B cell (primary cell): ENCODE results near the gene HAUS3. TPM values are rescaled to one million over a fixed set of nuclear protein-coding genes. Genes with fewer than 3 reads are reported as not detected.

Experiments used
- ATAC-seq: fragments of 200-7000 bp; cut with Tn5 transposase; one replicate; pipeline ENCODE4 v1.10.0; 2021; ENCODE audit warnings: low read depth, mild to moderate bottlenecking, moderate number of reproducible peaks, moderate library complexity
- CTCF ChIA-PET: fragments of 350-600 bp; sonication (Branson Sonifier 250); formaldehyde crosslinking; loops from one replicate; lab custom pipeline; 2021; ENCODE audit warnings: antibody characterized with exemption, inconsistent platforms; lab: Charles Lee
- POLR2A ChIA-PET: fragments of 350-600 bp; sonication (Branson Sonifier 250); formaldehyde crosslinking; loops from one replicate; lab custom pipeline; 2021; ENCODE audit warnings: antibody characterized with exemption; lab: Charles Lee
- DNase-seq: peaks from one replicate; pipeline ENCODE4 v3.0.0; 2013
- H2AFZ ChIP-seq: 2 replicates; pipeline ENCODE4 v1.6.1; 2012; ENCODE audit warnings: mild to moderate bottlenecking, low read depth, low read length; ENCODE audit not compliant: insufficient read depth, poor library complexity, severe bottlenecking
- H3K27ac ChIP-seq, 2 donors: 1 replicate in 1 of 2; 2 replicates in 1 of 2; pipeline ENCODE4 v1.5.1; 2012 to 2013; ENCODE audit warnings: low read length in 2 of 2, mild to moderate bottlenecking in 2 of 2, moderate library complexity in 1 of 2
- H3K27me3 ChIP-seq, 4 experiments: fragments of 200-600 bp in 1 of 4; sonication (generic) in 1 of 4; replicated peaks in 1 of 4; 1 replicate in 2 of 4; 2 replicates in 2 of 4; pipeline versions ENCODE4 v1.6.1 to v1.7.0; 2013 to 2016; ENCODE audit warnings: low read length in 3 of 4, mild to moderate bottlenecking in 2 of 4, mixed read lengths in 1 of 4, moderate library complexity in 1 of 4; ENCODE audit not compliant: insufficient read depth in 4 of 4, control insufficient read depth in 3 of 4; ENCODE audit errors: control extremely low read depth in 1 of 4
- H3K36me3 ChIP-seq, 2 experiments: replicated peaks in 1 of 2; 1 replicate in 1 of 2; 2 replicates in 1 of 2; pipeline versions ENCODE4 v1.6.1 to v1.7.1; 2013; ENCODE audit warnings: low read length in 1 of 2; ENCODE audit not compliant: insufficient read depth in 2 of 2, control insufficient read depth in 1 of 2; ENCODE audit errors: control extremely low read depth in 1 of 2, extremely low read depth in 1 of 2
- H3K4me1 ChIP-seq, 2 donors: fragments of 200-600 bp in 1 of 2; sonication (generic) in 1 of 2; 1 replicate in 1 of 2; 2 replicates in 1 of 2; pipeline versions ENCODE4 v1.5.1 to v1.6.1; 2013 to 2017; ENCODE audit warnings: low read length in 2 of 2; ENCODE audit not compliant: control insufficient read depth in 2 of 2, insufficient read depth in 2 of 2
- H3K4me2 ChIP-seq: replicated peaks from 2 replicates; pipeline ENCODE3; 2012; ENCODE audit warnings: mild to moderate bottlenecking, low read depth, low read length; ENCODE audit not compliant: poor library complexity, severe bottlenecking
- H3K4me3 ChIP-seq, 5 experiments: fragments of 200-600 bp in 1 of 5; sonication (generic) in 1 of 5; 1 replicate in 3 of 5; 2 replicates in 2 of 5; pipeline versions ENCODE4 v1.5.1 to v1.7.0; 2011 to 2016; ENCODE audit warnings: low read length in 4 of 5, mild to moderate bottlenecking in 4 of 5, low read depth in 2 of 5, control low read depth in 1 of 5, moderate library complexity in 1 of 5; ENCODE audit not compliant: insufficient read depth in 1 of 5; ENCODE audit errors: control extremely low read depth in 1 of 5, extremely low read depth in 1 of 5
- H3K79me2 ChIP-seq: fragments of 200-600 bp; sonication (generic); one replicate; pipeline ENCODE4 v1.6.0; 2016; ENCODE audit warnings: low read length; ENCODE audit not compliant: control insufficient read depth, insufficient read depth
- H3K9ac ChIP-seq: fragments of 200-600 bp; sonication (generic); 2 replicates; pipeline ENCODE4 v1.6.1; 2017; ENCODE audit warnings: mild to moderate bottlenecking, low read length, moderate library complexity
- H3K9me3 ChIP-seq, 3 donors: one replicate each; pipeline versions ENCODE4 v1.6.1 to v1.7.1; 2013; ENCODE audit warnings: low read length in 2 of 3; ENCODE audit not compliant: control insufficient read depth in 2 of 3, insufficient read depth in 1 of 3; ENCODE audit errors: control extremely low read depth in 1 of 3
- H4K20me1 ChIP-seq: 2 replicates; pipeline ENCODE4 v1.6.0; 2012; ENCODE audit warnings: mild to moderate bottlenecking, low read length; ENCODE audit not compliant: insufficient read depth, control insufficient read depth, poor library complexity, severe bottlenecking
- H3K27ac Mint-ChIP-seq: one replicate; pipeline ENCODE4 v1.8.0; 2021; ENCODE audit warnings: mixed read lengths
- H3K27me3 Mint-ChIP-seq: one replicate; pipeline ENCODE4 v1.8.0; 2021; ENCODE audit warnings: mixed read lengths
- H3K4me1 Mint-ChIP-seq: one replicate; pipeline ENCODE4 v1.8.0; 2021; ENCODE audit warnings: mixed read lengths
- H3K4me3 Mint-ChIP-seq: one replicate; pipeline ENCODE4 v1.8.0; 2021; ENCODE audit warnings: mixed read lengths
- H3K9me3 Mint-ChIP-seq: one replicate; pipeline ENCODE4 v1.8.0; 2022; ENCODE audit warnings: mixed read lengths; ENCODE audit not compliant: insufficient read depth
- EZH2 ChIP-seq: IDR thresholded peaks from 2 replicates; pipeline ENCODE4 v1.6.1; 2012; ENCODE audit warnings: borderline replicate concordance, low read depth, mild to moderate bottlenecking, moderate library complexity, low read length; ENCODE audit not compliant: insufficient read depth, poor library complexity, severe bottlenecking
- WGBS: methylation state at CpG from one replicate; pipeline ENCODE4 v1.1.5; 2013; ENCODE audit warnings: missing lambda C conversion rate; ENCODE audit not compliant: insufficient coverage; 5-methylcytosine and 5-hydroxymethylcytosine counted together
- intact Hi-C: fragments of 100-400 bp; cut with micrococcal nuclease; formaldehyde crosslinking; loops from one replicate; pipeline ENCODE4 v1.10.0; 2022
- polyA plus RNA-seq: library from polyadenylated mRNA; depleted of rRNA; stranded (reverse); fragments of >200 nt; gene quantifications from 2 replicates; pipeline ENCODE4 v1.2.3, GENCODE V29; 2012
- total RNA-seq, 2 donors: library from RNA; stranded (reverse); fragments of 120-200 nt in 1 of 2; gene quantifications; 1 replicate in 1 of 2; 2 replicates in 1 of 2; pipeline versions ENCODE4 v1.2.3 to v1.2.4, GENCODE V29; 2013 to 2022
- TF ChIP-seq, protein P1 (sequence below): fragments of 200-600 bp; IDR thresholded peaks from one replicate; pipeline ENCODE4 v1.8.0; 2022; ENCODE audit warnings: antibody characterized with exemption, mild to moderate bottlenecking

Gene HAUS3
- total and polyA plus RNA-seq, 2 donors (not counting 1 experiment from before 2014, with no cell fraction given) = 8.2 to 26.5 TPM

DNA sequence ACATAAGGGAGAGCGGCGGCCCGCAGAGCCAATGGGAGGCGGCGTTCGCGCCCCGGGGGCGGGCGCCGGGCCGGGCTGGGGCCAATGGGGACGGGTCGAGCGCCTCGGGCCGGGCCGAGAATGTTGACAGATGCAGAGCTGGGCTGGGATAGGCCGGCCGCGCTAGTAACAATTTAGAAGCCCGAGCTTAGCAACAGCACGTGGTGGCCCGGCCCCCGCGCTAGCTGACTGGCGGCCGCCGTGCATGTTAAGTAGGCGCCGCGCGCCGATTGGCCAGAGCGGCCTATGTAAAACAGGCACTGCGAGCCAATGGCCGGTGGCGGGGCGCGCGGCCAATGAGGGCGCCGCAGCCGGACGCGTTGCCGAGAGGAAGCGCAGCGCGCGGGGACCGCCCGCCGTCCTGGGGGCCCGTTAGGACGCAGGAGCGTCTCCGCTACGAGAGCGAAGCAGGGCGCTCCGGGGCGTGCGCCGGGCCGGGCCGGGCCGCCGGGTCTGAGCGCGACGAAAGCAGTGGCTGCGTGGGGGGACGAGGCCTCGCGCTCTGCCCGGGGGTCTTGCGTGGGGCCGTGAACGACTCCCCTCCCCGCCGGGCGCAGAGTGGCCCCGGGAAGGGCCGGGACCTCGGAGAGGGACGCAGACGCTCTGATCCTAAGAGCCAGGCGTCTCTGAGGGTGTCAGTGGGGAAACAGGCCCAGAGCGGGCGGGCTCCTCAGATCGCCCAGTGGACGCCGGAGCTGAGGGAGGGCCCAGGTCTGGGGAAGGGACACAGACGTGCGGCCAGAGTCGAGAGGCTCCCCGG is 20.4 kb upstream of the HAUS3 start:
- Histone ChIP-seq H3K9ac (peak overlapping the region; percentile 89), H3K4me2 (peak overlapping the region; percentile 96), H3K79me2 (peaks cover 43% of the 10 kb centered on the region), H3K4me1 (peaks cover 23 to 47% of the 10 kb centered on the region in 2 donors), H3K27ac (peak overlapping the region; percentile 94 to 98), H3K9me3 (no peaks in the 10 kb centered on the region), H3K4me3 (peak overlapping the region in 4 of 5 experiments; percentile 63 to 80 (median 73)), H3K36me3 (peaks cover 0 to 18% of the 10 kb centered on the region in 2 experiments), H2AFZ (peak overlapping the region; percentile 85), H4K20me1 (peaks cover 39% of the 10 kb centered on the region), H3K27me3 (no peaks in the 10 kb centered on the region)
- DNase-seq (peak; percentile 99), ATAC-seq (peak; percentile 87)
- no peaks in the 10 kb centered on the region for H3K27me3 Mint-ChIP-seq
- no peaks in the 10 kb centered on the region for H3K9me3 Mint-ChIP-seq
- ChIA-PET POLR2A (interaction anchor here (0.7 to 3.0 kb wide), 10 partner anchors 9 to 253 kb away, joined by 3 to 20 read pairs (median 4); partner anchors contain the start of genes CFAP99, HAUS3, POLN and RNF4), CTCF (interaction anchor here (0.9 to 1.6 kb wide), 6 partner anchors 18 to 156 kb away, joined by 3 to 7 read pairs (median 4); partner anchors contain the start of genes CFAP99 and ZFYVE28)
- H3K4me1 Mint-ChIP-seq = peaks cover 20% of the 10 kb centered on the region
- intact Hi-C loops = loop anchor here (1.0 to 10.0 kb wide), 6 partner anchors 20 to 432 kb away; partner anchors contain the start of genes FAM193A, HAUS3, POLN and RNF4
- H3K27ac Mint-ChIP-seq = peak overlapping the region; percentile 92
- under 1% methylated on average over 98 of the region's 98 CpGs for WGBS
- TF ChIP-seq, protein P1, sequence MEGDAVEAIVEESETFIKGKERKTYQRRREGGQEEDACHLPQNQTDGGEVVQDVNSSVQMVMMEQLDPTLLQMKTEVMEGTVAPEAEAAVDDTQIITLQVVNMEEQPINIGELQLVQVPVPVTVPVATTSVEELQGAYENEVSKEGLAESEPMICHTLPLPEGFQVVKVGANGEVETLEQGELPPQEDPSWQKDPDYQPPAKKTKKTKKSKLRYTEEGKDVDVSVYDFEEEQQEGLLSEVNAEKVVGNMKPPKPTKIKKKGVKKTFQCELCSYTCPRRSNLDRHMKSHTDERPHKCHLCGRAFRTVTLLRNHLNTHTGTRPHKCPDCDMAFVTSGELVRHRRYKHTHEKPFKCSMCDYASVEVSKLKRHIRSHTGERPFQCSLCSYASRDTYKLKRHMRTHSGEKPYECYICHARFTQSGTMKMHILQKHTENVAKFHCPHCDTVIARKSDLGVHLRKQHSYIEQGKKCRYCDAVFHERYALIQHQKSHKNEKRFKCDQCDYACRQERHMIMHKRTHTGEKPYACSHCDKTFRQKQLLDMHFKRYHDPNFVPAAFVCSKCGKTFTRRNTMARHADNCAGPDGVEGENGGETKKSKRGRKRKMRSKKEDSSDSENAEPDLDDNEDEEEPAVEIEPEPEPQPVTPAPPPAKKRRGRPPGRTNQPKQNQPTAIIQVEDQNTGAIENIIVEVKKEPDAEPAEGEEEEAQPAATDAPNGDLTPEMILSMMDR = no peak
- peak overlapping the region; percentile 76 for H3K4me3 Mint-ChIP-seq

DNA sequence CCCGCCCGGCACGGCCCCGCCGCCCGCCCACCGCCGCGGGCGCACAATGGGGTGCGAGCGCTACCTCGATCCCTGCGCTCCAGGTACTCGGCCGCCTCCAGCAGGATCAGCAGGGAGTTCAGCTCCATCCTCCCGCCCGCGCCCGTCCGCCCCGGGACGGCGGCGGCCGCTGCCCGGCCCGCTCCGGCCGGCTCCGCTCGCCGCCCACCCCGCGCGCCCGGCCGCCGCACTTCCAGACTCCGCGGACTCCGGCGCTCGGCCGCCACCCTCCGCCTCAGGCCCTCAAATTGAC is 19.9 kb upstream of the HAUS3 start, which contains the start of gene MXD4:
Gene MXD4, minus strand, starts transcription at position 257 of the 292 bp plus-strand sequence. Its CDS starts 129 bp downstream, at position 128.
- CTCF ChIA-PET = interaction anchor here (0.9 to 1.6 kb wide), 4 partner anchors 18 to 157 kb away, joined by 3 to 7 read pairs (median 4); partner anchors contain the start of genes CFAP99 and ZFYVE28
- peak; percentile 0 for ATAC-seq

More for the DNA sequence above, 19.9 kb upstream of the HAUS3 start, which contains the start of gene MXD4:
- H3K79me2 ChIP-seq = peaks cover 49% of the 10 kb centered on the region
- peaks cover 44% of the 10 kb centered on the region for H4K20me1 ChIP-seq
- TF ChIP-seq, protein P1 = no peak
- TF ChIP-seq EZH2 = no peak
- WGBS = under 1% methylated on average over 46 of the region's 46 CpGs
- no peaks in the 10 kb centered on the region for H3K27me3 ChIP-seq
- no peak for DNase-seq
- Mint-ChIP-seq H3K27me3 (no peaks in the 10 kb centered on the region), H3K4me1 (peaks cover 25% of the 10 kb centered on the region), H3K27ac (peak within 1 kb of the TSS; percentile 92), H3K9me3 (no peaks in the 10 kb centered on the region), H3K4me3 (peak within 1 kb of the TSS; percentile 79)
- H3K4me3 ChIP-seq = peak within 1 kb of the TSS in 4 of 5 experiments; percentile 77 to 87 (median 84)
- peak within 1 kb of the TSS; percentile 85 for H2AFZ ChIP-seq
- peak within 1 kb of the TSS; percentile 89 for H3K9ac ChIP-seq
- peaks cover 0 to 19% of the 10 kb centered on the region in 2 experiments for H3K36me3 ChIP-seq
- H3K4me2 ChIP-seq = peak within 1 kb of the TSS; percentile 99
- H3K9me3 ChIP-seq = no peaks in the 10 kb centered on the region
- intact Hi-C loops = loop anchor here (1.0 to 10.0 kb wide), 6 partner anchors 19 to 433 kb away; partner anchors contain the start of genes FAM193A, HAUS3, POLN and RNF4
- peak within 1 kb of the TSS; percentile 94 to 98 for H3K27ac ChIP-seq
- POLR2A ChIA-PET = interaction anchor here (0.7 to 3.0 kb wide), 9 partner anchors 10 to 252 kb away, joined by 3 to 20 read pairs (median 5); partner anchors contain the start of genes CFAP99, HAUS3, POLN and RNF4
- H3K4me1 ChIP-seq = peaks cover 23 to 47% of the 10 kb centered on the region in 2 donors
